ENCODE measurements around the gene MDC1.
"Not testable (repeated sequence)": the region's sequence is repeated elsewhere in the genome, so short reads cannot be mapped to it uniquely, and the experiment has no call there.

MDC1 gene

DNA sequence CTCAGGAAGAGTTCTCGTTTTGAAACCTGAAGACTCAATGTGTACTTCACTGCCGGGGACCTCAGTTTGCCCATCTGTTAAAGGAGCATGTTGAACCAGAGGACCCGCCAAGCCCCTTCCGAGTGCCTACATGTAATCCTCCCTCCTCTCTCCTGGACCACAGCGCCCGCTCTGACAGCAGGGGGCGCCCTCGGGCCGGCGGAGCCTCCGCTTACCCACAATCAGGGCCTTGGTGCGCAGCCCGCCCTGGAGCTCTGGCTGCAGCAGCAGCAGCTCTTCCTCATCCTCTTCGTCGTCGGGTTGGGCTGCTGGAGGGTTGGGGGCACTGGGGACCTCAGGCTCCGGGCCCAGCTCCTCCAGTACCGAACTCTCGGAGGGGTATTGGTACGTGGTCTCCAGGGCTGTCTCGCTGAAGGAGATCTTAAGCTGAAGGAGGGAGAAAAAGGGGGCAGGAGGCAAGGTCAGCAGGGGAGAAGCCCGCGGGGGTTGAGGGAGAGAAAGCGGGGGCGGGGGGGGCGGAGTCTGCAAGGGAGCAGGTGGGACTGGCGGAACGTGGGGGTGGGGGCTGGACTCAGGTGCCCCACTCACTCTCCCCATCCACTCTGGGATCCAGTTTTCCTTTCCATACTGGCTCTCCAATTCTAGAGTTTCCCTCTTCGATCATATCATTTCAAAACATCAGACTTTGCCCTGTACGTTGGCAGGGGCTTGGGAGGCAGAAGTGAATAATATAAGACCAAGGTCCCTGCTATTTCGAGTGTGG, 37.9 kb downstream of the MDC1 start:
- peak; percentile 92 for DNase-seq

DNA sequence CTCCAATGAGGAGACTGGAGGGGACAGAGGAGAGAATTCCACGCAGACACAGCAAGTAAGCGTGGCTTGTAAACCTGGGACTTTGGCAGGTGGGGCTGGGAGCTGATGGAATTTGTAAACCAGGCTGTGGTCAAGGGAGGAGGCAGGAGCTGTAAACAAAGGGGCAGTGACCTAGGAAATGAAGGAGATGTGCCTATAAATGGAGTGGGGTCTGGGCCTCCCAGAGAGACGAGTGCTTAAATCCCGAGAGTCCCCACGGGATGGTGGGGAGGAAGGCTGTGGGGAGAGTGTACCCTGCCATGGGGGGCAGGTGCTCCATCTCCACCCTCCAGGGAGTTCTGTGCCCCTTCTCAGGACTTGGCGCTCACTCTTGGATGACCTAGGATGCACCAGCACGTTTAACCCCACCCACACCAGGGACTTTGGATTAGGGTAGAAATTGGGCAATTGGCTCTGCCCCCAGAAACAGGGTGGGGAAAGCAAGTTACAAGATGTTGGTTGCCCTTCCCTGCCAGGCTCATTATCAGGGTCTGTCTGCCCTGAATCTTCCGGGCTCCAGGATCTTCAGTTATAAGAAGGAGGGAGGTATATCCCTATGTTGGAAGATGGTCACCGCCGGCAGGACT, 40.3 kb downstream of the MDC1 start:
- DNase-seq: no peak

GRCh38 chr6:30672445-30673253, 44.4 kb downstream of the MDC1 start, which contains the start of gene DHX16:
Gene DHX16 (minus strand): TSS chr6:30673006. CDS start chr6:30672841, 165 bp downstream.
- peak; percentile 94 for DNase-seq

- DNase-seq: no peak
Observed at GRCh38 chr6:30670760-30671527, 46.1 kb downstream of the MDC1 start.

DNA sequence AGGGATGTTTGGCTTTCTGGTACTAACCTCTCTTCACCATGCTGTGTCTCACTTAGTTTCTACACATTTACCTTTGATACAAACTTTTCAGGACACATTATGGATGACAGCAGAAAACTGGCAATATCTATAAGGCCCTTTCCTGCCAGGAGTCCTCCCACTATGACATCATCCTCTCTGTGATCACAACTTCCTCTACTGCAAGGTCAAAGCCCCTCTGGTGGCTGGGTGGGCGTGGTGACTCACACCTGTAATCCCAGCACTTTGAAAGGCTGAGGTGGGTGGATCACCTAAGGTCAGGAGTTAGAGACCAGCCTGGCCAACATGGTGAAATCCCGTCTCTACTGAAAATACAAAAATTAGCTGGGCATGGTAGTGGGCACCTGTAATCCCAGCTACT, 50.8 kb downstream of the MDC1 start:
- not testable (repeated sequence) for DNase-seq

GRCh38 chr6:30664994-30665767, 51.9 kb downstream of the MDC1 start:
- DNase-seq: no peak

DNA sequence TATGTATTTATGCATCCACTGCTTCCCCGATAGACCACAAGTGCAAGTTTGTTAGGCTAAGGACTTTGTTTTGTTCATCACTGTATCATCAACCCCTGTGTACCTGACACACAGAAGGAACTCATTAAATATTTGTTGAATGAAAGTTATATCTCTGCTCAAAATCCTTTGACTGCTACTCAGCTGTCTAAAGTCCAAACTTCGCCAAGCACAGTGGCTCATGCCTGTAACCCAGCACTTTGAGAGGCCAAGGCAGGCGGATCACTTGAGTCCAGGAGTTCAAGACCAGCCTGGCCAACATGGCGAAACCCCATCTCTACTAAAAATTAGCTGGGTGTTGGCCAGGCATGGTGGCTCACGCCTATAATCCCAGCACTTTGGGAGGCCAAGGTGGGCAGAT, 59.2 kb downstream of the MDC1 start:
- DNase-seq: not testable (repeated sequence)

DNA sequence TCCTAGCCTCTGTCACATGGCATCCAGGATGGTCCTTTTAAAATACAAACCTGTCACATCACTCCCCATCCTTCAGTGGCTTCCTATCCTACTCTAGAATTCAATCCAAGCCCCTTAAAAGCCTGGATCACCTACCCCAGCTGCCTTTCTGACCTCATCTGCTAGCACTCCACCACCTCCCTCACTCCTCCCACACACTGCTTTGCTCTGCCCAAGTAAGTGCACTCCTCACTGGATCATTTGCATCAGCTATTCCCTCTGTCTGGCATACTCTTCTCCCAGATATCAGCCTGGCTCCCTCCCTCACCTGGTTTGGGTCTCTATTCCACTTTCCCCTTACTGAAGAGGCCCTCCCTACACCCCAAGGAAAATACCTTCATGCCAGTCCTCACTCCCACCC, 59.6 kb downstream of the MDC1 start:
- DNase-seq: no peak

- DNase-seq: no peak
Observed at GRCh38 chr6:30656513-30656912, 60.6 kb downstream of the MDC1 start.

DNA sequence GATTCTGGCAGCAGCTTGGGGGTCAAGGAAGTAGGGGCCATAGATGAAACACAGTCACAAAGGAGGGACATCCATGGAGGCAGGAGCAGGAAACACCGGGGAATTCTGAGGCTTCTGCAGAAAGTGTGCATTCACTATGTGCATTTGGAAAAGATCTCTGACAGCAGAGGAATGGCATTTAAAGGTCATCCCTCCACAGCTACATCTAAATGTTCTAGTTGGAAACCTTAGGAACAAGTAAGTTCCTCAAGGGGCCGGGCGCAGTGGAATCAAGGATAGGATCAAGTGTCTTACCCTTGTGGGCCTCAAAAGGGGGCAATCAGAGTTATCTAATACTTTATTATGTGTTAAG, 61.4 kb downstream of the MDC1 start:
- no peak for DNase-seq

DNA sequence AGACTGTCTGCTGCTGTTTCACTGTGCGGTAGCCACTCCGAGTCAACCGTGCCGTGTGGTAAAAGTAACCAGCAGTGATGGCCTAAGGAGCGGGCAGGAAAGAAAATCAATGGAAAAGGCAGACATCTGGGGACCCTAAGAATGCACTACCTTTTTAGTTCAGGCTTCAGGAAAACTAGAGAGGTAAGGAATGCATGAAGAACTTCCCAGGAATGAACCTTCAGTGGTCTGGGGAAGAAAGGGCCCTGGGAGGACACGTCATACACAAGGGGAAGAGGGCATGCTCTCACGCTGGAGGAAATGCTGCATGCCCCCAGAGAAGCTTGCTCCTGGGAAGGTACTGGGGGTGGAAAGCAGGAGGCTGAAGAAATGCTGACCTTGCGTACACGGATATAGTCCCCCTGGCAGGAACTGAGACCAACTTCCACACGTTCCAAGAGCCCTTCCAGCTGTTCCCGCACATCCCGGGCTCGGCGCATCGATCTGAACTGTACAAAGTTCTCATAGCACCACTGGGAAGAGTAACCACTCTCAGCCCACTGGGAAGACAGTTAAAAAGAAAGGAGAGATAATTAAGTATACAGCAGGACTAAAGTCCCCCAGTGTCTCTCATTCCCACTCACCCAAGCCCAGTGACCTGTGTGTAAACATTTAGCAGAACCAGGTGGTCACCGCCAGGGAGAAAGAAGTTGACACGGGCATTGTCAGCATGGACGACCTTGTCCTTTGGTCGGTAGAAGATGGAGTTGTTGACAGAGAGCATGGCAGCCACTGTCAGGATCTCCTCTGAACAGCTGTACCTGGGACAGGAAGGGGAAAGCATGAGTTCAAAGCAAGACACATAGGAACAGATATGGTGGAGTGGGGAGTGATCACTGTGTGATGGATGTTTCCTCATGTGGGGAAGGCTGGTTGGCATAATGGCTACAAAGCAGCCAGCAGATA, 62.0 kb downstream of the MDC1 start:
- no peak for DNase-seq

DNA sequence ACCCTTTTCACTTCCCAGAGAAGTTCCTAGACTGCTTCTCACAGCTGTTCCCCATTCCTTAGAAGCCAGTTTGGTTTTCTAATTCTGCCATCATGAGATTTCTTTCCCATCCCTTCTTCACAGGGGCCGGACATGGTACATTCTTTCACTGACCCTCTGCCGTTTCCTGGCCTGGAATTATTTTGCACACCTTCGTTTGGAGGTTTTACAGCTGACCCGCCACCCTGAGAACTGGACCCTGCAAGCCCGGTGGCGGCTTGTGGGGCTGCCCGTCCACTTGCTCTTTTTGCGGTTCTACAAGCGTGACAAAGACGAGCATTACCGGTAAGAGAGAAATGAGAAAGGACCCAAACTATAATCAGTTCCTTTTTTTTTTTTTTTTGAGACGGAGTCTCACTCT, 65.9 kb downstream of the MDC1 start:
- no peak for DNase-seq

Measured in CD4-positive, alpha-beta T cell treated with Interleukin-21 for 1 hour (primary cell).